GM18870 (cell line): ENCODE measurements around the gene IGF1.
"Not testable (repeated sequence)": the region's sequence is repeated elsewhere in the genome, so short reads cannot be mapped to it uniquely, and the experiment has no call there.

Experiments
- ATAC-seq: cut with Tn5 transposase; IDR thresholded peaks from one replicate; pipeline ENCODE4 v1.9.1; 2021; ENCODE audit warnings: moderate library complexity; ENCODE audit not compliant: unreplicated experiment

The IGF1 gene

DNA sequence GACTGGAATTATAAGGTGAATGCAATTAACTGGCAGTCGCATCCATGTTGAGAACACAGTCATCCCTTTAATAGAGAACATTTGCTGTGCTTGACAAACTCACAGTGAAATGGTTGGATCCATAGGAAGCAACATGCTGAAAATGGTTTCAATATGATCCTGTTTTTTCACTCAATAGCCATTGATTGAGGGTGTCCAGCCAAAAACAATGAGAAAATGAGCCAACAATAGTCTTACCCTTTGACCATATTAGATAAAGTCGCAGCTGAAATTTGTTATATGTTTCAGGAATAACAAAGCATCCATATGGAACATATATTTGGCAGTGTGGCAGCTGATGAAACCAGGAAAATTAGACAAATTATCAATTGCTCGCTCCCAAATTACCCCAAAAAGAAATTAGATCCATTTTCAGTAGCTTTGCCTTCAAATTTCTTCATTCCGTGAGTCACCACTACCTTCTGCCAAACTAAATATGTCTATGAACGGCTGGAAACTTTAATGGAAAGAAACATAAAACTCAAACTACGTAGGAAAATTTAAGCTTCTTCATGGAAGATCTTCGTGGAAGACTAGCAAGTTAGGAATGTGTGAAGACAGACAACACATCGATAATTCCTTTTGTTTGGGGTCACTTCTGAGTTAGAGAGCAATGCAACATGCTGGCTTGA lies 17.4 kb downstream of the IGF1 start:
- ATAC-seq: no peak

DNA sequence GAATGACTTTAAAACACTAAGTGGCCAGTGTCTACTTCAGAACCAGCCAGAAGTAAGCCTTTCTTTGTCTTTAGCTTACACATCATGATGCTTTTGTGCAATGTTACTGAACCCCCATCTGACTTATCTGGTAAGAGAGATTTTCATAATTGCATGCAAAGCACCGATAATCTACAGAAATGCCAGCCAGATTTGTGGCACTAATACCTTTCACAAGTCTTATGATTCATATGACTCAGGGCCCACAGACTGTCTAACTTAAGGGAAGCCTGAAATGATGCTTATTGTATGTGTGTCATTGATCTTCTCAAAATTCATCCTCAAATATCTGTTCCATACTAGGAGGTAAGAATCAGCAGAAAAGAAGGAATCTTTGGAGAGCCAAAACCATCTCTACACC lies 18.0 kb downstream of the IGF1 start:
- ATAC-seq: no peak

DNA sequence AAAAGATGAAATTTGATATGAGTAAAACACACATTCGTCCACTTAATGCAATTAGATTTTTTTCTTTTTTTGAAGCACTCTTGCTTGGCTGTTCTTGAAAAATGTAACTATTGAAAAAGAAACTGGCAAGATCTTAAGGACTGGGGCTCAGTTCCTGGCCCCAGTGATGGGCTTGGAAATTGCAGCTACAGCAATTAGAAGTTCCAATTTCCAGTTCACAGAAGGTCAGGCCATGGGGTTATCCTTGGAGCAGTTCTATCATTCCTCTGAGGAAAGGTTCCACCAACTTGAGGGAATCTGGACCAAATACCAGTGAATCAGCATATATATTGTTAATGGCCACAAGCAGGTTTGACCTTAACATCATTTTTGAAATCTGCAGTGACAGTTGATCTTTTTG lies 18.9 kb downstream of the IGF1 start:
- no peak for ATAC-seq

DNA sequence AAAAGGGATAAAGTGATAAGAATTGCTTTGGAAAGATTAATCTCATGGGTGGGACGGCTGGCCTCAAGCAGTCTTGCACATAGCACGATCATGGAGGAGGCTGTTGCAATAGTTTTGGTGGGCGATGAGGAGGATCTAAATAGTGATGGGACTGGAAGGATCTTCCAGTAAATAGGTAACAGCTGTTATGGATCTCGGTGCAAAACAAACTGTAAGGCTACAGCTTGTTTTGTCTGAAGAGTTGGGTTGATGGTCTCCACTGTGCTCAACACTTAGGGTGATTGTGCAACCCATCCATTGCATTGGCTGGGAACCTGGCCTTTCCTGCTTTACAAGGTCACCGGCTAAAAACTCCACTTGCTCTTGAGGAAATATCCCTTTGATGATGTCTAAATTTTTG lies 21.0 kb downstream of the IGF1 start:
- ATAC-seq: no peak

DNA sequence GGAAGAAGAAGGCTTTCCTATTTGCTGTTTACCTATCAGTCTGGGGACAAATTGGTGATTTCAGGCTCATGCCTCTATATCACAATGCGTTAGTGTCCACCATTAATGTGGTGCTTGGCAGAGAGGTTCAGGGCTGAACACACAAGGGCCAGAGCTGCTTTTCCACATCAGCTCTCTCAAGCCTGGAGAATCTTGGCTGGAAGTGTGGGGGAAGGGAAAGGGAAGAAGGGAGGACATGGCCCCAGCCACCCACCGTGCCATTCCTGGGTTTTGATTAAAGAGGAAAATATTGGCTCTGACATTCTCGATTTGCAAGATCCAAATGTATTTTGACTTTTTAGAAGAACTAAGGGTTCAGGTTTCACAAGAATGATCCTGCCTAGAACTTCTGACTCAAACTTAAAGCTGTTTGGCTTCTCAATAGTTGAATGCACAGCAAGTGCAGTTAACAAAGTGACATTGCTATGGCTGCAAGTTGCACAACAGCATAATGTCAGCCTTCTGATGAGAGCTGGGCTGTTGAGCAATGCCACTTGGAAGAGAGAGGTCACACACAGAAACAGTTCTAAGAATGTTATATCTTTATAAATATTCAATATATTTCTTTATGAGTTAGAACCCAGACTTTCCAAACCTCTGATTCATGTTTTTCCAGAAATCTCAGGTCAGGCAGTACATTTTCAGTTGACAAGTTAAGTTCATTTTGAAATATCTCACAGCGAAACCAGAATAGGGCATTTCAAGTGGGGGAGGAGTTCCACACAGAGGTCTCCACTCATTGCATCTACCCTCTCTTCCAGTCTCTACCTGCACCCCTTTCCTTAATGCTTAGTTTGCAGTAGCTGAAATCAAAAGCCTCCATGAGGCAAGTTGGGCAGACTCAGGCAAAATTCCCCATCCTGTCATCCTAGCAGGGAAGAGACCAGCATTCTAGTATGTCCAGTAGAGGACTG lies 25.3 kb downstream of the IGF1 start:
- ATAC-seq: no peak

DNA sequence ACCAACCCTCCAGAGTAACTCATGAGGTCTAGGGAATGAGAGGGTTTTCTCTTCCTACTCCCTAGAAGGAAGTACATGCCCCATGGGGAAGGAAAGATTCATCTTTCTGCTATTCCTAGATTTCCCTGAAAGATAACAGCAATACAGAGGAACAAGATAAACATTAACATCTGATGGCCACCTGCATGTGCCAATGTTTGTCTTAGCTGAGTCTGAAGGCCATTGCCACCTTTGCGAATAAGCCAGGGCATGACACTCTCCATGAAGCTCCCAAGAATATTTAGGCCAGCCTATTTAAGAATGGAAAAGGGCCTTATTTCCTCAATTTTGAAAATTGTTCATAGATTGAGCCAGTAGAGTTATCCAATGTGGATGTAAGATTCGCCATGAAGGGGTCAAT lies 26.0 kb downstream of the IGF1 start:
- no peak for ATAC-seq

DNA sequence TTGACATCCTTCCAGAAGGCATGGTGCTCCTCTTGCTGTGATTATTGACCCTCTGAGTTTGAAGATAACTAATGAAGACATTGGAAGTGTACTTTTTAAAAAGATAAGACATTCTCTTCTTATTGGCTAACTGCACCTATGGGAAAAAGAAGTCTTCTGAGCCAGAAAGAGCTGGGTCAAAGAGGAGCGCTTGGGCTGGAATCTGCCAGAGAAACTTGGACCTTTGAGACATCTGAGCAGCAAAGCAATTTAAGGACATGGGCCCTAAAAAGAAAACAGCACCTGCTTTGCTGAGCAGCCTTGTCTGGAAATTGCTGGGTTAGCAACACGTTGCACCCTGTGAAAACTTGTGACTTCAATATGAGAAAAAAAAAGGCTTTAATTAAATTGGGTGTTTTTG lies 27.8 kb downstream of the IGF1 start:
- no peak for ATAC-seq

DNA sequence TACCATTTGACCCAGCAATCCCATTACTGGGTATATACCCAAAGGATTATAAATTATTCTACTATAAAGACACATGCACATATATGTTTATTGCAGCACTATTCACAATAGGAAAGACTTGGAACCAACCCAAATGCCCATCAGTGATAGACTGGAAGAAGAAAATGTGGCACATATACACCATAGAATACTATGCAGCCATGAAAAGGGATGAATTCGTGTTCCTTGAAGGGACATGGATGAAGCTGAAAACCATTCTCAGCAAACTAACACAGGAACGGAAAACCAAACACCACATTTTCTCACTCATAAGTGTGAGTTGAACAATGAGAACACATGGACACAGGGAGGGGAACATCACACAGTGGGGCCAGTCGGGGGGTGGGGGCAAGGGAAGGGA lies 31.3 kb downstream of the IGF1 start:
- not testable (repeated sequence) for ATAC-seq

DNA sequence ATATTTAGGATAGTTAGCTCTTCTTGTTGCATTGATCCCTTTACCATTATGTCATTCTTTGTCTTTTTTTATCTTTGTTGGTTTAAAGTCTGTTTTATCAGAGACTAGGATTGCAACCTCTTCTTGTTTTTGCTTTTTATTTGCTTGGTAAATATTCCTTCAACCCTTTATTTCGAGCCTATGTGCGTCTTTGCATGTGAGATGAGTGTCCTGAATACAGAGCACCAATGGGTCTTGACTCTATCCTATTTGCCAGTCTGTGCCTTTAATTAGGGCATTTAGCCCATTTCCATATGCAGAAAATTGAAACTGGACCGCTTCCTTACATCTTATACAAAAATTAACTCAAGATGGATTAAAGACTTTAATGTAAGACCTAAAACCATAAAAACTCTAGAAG lies 32.9 kb downstream of the IGF1 start:
- not testable (repeated sequence) for ATAC-seq

DNA sequence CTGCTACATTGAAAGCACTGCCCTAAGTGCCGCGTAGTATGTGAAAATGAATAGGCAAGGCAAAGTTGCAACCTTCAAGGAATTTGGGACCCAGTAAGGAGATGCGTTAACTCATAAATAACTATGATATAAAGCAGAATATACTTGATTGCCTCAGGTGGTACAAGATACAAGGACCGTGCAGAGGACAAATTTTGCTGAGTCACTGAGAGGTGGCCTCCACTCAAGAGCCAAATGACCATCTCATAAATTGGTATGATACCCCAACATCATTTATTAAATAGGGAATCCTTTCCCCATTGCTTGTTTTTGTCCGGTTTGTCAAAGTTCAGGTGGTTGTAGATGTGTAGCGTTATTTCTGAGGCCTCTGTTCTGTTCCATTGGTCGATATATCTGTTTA lies 35.7 kb downstream of the IGF1 start:
- ATAC-seq: no peak

DNA sequence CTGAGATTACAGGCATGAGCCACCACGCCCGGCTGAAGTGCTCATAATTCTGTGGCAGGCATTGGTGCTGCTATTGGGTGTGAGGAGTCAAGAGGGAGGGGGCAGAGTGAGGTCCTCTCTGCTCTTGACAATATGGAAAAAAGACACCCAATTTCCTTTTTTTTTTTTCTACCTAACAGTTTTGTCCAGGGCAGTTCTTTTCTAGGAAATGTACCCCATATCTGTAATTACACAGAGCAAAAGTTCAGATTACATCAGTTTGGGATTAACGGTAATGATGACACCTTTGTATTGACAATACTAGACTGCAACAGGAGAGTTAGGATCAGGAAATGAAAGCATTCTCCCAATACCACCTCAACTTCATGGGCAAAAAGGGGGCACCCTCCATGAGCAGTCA lies 36.3 kb downstream of the IGF1 start:
- ATAC-seq: no peak

DNA sequence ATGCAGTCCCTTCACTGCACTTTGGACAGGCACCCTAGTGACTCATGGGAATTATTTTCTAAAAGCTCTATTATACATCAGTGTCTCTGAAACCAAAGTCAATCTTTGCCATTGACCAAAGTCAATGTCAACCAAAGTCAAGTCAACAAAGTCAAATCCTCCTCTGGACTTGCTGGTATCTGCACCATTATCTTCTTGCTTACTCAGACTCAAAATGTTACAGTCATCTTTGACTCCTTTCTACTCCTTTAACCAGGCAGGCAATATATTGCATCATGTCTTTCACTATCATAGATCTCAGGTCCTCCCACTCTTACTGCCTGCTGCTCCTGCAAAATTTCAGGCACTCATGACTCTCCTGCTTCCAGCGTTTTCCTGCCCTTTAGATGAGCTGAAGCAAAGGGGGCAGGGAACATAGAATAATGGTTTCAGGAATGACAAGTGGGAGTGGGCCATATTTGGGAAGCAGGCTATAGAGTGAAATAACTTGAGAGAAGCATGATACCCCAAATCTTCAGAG lies 39.2 kb downstream of the IGF1 start:
- no peak for ATAC-seq

DNA sequence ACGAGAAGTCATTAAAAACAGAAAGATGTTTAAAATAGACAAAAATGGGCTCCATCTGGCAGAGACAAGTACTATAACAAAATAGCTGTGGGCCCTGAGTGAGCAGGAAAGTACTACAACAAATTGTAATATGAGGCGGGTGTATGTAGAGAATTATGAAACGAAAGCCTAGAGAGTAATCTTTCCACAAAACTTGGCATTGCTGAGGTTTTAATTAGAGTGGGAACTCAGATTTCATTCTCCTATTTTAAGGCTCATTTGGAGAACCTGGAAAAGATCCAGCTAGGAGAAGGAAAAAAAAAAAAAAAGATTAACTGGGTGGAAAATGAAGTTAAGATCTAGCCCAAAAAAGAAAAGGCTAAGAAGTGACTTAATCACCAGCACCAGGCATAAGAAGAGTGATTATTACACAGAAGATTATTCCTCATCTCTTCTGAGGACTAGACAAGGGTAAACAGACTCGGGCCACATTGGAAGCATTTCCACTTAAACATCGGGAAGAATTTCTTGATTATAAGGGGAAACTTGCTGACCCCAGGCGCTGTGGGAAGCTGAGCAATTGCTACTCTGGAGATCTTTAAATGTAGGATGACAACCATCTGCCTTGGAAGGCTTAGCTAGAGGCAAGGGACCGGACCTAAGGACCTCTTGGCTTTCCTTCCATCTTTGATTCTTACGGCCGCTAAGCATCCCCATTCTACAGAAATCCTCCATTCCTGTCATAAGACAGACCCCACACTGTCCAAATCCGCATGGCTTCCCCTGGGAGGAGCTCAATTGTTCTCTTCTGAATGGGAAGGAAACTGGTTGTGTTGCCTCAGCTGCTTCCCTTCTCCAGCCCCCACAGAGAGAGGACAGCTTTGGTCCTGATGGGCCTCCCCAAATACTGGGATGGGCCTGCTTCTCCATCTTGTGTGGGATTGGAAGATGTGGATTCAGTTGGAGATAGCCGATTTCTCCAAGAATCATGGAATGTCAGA lies 40.6 kb downstream of the IGF1 start:
- ATAC-seq: no peak

DNA sequence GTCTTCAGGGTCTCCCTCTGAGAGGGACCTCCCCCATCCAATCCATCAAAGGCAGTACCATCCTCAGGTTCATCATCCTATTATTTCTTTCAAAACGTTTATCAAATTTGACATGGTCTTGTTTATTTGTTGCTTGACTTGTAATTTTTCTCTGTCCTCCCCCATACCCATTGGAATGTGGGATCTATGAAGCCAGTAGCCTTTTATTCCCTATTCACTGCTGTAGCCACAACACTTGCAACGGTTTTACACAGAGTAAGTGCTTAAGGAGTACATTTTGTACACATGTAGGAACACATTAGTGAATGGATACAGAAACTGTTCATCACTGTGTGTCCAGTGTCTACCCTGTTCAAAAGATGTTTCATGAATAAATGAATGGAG lies 41.5 kb downstream of the IGF1 start:
- ATAC-seq: no peak

DNA sequence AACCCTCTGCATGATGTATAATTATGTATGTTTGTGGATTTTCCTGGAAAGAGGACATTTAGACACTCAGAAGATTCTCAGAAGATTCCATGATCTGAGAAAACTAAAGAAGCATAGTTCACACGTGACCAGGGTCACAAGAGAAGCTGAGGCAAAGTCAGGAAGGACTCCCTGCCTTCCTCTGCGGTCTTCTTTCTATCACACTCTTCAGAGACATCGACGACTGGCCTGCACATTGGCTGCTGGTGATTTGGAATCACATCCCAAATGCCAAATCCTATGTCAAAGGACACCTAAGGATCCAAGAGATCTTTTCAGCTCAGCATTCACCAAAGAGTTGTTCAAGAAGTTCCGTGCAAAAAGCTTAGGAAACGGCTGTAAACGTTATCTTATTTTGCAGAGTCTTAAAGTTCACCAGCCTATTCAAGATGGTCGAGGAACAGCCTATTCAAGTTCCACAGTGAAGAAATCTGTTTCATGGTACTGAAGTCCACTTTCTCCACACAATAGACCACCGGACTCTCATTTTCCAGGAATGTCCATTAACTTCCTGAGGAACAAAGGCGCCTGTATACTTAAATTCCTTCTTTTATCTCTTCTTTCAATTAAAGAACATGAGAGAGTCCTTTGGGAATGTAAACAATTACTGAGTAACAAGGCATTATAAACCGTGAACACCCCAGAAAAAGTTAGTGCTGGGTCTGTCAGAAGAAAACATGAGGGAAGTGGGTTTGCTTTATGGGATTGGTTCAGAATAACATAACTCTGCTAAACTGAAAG lies 42.1 kb downstream of the IGF1 start:
- ATAC-seq: no peak

DNA sequence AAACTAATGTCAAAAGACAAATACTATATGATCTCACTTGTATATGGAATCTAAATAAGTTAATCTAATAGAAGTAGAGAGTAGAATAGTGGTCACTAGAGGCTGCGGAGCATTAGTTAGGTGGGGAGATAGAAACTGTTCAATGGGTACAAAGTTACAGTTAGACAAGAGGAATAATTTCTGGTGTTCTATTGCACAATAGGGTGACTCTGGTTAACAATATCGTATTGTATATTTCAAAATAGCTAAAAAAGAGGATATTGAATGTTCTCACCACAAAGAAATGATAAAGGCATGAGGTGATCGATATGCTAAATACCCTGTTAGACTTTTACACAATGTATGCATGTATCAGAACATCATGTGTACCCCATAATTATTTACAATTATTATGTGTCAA lies 42.9 kb downstream of the IGF1 start:
- ATAC-seq: no peak

DNA sequence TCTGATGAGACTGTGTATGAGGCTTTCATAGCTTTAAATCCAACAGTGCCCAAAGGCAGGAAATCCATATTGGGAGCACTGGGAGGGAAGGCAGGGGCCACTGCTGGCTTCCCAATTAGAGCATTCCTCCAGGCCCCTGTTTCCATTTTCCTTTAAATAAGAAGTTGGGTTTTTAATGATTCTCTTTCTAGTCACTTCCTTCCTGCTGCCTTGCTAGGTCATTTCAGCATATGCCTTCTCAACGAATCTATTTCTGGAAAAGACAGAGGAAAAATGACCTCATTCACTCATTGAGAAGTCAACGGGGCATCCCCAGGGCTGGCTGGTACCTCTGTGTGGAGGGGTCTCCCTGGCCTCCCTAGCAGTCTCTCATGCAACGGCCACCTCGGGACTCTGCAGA lies 43.5 kb downstream of the IGF1 start:
- ATAC-seq: no peak

DNA sequence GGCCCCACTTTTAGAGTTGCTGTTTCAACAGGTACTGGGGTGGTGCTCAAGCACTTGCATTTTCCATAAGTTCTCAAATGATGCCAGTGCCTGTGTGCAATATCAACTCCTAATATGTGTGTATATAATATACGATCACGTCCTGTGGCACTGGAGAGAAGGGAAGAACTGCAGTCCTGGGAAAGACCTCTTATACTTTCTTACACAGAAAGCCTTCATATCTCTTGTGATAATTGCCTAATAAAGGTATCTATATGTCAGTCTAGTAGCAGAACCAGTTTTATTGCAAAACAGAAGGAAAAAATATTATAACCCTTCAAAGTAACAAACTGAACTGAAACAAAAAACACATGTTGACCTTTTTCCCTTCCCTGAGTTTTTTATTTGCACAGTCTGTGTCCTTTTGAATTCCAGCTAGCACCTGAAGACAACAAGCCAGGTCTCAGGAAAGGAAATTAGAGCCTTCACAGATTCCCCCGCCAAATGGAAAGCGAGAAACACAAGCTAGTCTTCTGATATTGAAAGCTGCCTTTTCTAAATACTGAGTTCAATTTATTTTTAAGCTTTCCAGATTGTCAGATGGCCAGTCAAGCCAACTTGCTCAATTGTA lies 44.4 kb downstream of the IGF1 start:
- no peak for ATAC-seq

DNA sequence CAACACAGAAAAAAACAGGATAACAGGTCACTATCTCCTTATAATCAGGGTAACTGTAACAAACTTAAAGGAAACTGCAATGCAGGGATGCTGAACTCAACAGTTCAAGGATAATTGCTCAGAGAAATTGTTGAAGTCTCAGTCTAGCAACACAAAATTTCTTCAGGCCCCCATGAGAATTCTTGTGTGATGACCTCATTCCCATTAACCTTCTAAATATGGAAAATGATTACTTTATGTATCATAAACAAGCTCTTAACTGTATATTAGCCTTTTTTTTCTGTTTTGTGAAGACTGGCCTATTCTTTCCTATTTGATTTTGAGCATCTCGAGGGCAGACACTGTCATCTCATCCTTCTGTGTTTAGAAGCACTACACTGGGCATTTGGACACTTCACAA lies 47.1 kb downstream of the IGF1 start:
- no peak for ATAC-seq

DNA sequence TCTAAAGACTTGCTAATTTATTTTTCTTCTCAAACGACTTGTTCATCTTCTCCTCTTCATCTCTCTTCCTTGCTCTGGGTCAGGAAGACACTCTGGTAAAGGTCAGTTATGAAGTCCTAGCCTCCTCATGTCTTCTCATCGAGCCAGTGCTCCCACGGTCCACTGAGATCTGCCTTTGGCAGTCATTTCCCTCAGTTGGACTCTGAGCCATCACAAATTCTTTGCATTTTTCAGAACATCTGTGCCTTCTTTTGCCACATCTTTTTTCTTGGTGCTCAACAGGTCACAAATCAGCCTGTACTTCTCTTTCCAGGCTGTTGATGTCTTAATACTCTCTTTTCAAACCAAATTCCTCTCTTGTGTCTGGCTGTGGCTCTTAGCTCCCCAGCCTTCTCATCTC lies 49.7 kb downstream of the IGF1 start:
- no peak for ATAC-seq
